ENCODE data around the gene ETV5. TPM values are rescaled to one million over a fixed set of nuclear protein-coding genes. Genes with fewer than 3 reads are reported as not detected.

The ETV5 gene
- total RNA-seq, 1 experiment from 2014 or later = 16.2 TPM

GRCh38 chr3:186118692-186119091, 9.8 kb upstream of the ETV5 start:
- no peak overlapping the region for H3K4me3 ChIP-seq (ENCODE audit: low read depth, low read length)
- no peaks in the 10 kb centered on the region for H3K36me3 ChIP-seq (ENCODE audit: control insufficient read depth, insufficient read depth, low read length)
- H3K27me3 Mint-ChIP-seq (ENCODE audit: insufficient read depth, unreplicated experiment) = no peaks in the 10 kb centered on the region
- H3K4me1 Mint-ChIP-seq (ENCODE audit: low read depth, unreplicated experiment) = peaks cover 17% of the 10 kb centered on the region
- ChIA-PET CTCF (no interaction called here), POLR2A (no interaction called here)
- no peaks in the 10 kb centered on the region for H3K9me3 ChIP-seq
- no TSS peak for BruUV-seq (replicated peaks)
- H3K9me3 Mint-ChIP-seq (ENCODE audit: unreplicated experiment) = no peaks in the 10 kb centered on the region
- H3K4me1 ChIP-seq = no peaks in the 10 kb centered on the region
- H3K27ac Mint-ChIP-seq (ENCODE audit: unreplicated experiment) = no peak overlapping the region
- no peak for TF ChIP-seq CTCF (IDR thresholded peaks at IDR 0.05; ENCODE audit: insufficient read depth in 1 of 2, low read depth in 1 of 2, low read length in 1 of 2, severe bottlenecking in 1 of 2, unreplicated experiment in 1 of 2)
- no peaks in the 10 kb centered on the region for H3K36me3 Mint-ChIP-seq (ENCODE audit: insufficient read depth, unreplicated experiment)
- H3K4me3 Mint-ChIP-seq (ENCODE audit: unreplicated experiment) = no peak overlapping the region
- no peak for DNase-seq
- intact Hi-C loops (cut with micrococcal nuclease; ENCODE audit: unreplicated experiment) = no loop called here
- no peaks in the 10 kb centered on the region for H3K27me3 ChIP-seq (replicated peaks; ENCODE audit: control insufficient read depth, insufficient read depth, low read length)

GRCh38 chr3:186117521-186118134, 8.7 kb upstream of the ETV5 start:
- no peak overlapping the region for H3K4me3 ChIP-seq (ENCODE audit: low read depth, low read length)
- ChIA-PET POLR2A (no interaction called here), CTCF (no interaction called here)
- no peaks in the 10 kb centered on the region for H3K4me1 ChIP-seq
- H3K9me3 Mint-ChIP-seq (ENCODE audit: unreplicated experiment) = no peaks in the 10 kb centered on the region
- H3K27me3 ChIP-seq (replicated peaks; ENCODE audit: control insufficient read depth, insufficient read depth, low read length) = no peaks in the 10 kb centered on the region
- no peak for DNase-seq
- no peak for TF ChIP-seq CTCF (IDR thresholded peaks at IDR 0.05; ENCODE audit: insufficient read depth in 1 of 2, low read depth in 1 of 2, low read length in 1 of 2, severe bottlenecking in 1 of 2, unreplicated experiment in 1 of 2)
- H3K36me3 ChIP-seq (ENCODE audit: control insufficient read depth, insufficient read depth, low read length) = no peaks in the 10 kb centered on the region
- no peaks in the 10 kb centered on the region for H3K36me3 Mint-ChIP-seq (ENCODE audit: insufficient read depth, unreplicated experiment)
- BruUV-seq (replicated peaks) = no TSS peak
- H3K4me1 Mint-ChIP-seq (ENCODE audit: low read depth, unreplicated experiment) = peaks cover 7% of the 10 kb centered on the region
- intact Hi-C loops (cut with micrococcal nuclease; ENCODE audit: unreplicated experiment) = no loop called here
- H3K4me3 Mint-ChIP-seq (ENCODE audit: unreplicated experiment) = no peak overlapping the region
- H3K27me3 Mint-ChIP-seq (ENCODE audit: insufficient read depth, unreplicated experiment) = no peaks in the 10 kb centered on the region
- no peaks in the 10 kb centered on the region for H3K9me3 ChIP-seq
- H3K27ac Mint-ChIP-seq (ENCODE audit: unreplicated experiment) = no peak overlapping the region

DNA sequence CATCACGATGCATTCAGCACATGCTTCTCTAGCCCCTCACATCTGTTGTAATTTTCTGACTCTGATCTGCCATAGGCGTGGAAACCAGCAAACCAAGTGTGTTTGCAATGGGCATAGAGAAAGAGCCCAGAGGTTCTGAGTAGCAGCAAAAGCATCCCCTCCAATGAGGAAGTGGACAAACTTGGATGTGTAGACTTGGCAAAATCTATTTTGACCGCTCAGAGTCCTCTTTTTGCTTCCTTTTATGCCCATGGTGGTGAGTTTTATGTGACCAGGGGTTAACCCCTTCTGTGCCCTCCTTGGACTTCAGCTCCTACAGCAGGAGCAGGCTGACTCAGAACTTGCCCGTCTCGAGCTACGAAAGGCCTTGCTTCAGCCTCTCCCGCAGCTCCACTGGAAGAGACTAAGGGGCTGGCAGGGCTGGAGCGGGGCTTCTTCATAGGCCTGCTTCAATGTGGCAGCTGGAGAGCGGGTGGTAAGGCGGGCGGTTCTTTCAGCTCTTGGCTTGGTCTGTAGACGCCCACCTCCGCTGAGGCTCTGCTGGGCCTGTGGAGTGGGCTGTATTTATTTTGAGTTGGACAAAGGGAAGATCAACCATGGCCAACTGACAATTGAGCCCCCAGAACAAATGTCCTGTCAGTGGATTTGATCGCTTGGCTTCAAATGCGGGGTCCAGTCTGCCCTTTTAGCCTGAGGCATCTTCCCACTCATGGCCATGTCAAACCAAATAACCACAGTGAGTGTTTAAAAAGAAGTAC, 6.5 kb upstream of the ETV5 start:
- Histone ChIP-seq H3K36me3 (ENCODE audit: control insufficient read depth, insufficient read depth, low read length) (no peaks in the 10 kb centered on the region), H3K27me3 (replicated peaks; ENCODE audit: control insufficient read depth, insufficient read depth, low read length) (no peaks in the 10 kb centered on the region), H3K9me3 (no peaks in the 10 kb centered on the region), H3K4me1 (peaks cover 6% of the 10 kb centered on the region; the same call in 1 of the 2 replicates), H3K4me3 (ENCODE audit: low read depth, low read length) (no peak overlapping the region)
- Mint-ChIP-seq H3K27ac (ENCODE audit: unreplicated experiment) (no peak overlapping the region), H3K4me1 (ENCODE audit: low read depth, unreplicated experiment) (peaks cover 11% of the 10 kb centered on the region), H3K4me3 (ENCODE audit: unreplicated experiment) (no peak overlapping the region), H3K9me3 (ENCODE audit: unreplicated experiment) (no peaks in the 10 kb centered on the region), H3K36me3 (ENCODE audit: insufficient read depth, unreplicated experiment) (no peaks in the 10 kb centered on the region), H3K27me3 (ENCODE audit: insufficient read depth, unreplicated experiment) (no peaks in the 10 kb centered on the region)
- no TSS peak for BruUV-seq (replicated peaks)
- ChIA-PET CTCF (no interaction called here), POLR2A (no interaction called here)
- intact Hi-C loops (cut with micrococcal nuclease; ENCODE audit: unreplicated experiment) = no loop called here
- DNase-seq = no peak
- no peak for TF ChIP-seq CTCF (IDR thresholded peaks at IDR 0.05; ENCODE audit: insufficient read depth in 1 of 2, low read depth in 1 of 2, low read length in 1 of 2, severe bottlenecking in 1 of 2, unreplicated experiment in 1 of 2)

Data from Caco-2 (cell line).